Activated CD4-positive, alpha-beta T cell treated with anti-CD3 and anti-CD28 coated beads, Interleukin-2, Interleukin-4, amounts not matched to agents 100 ng/mL and 50 ng/mL, durations not matched to agents 16 hours and 8 hours (primary cell): ENCODE data around the gene CCDC13.

ENCODE experiments used
- DNase-seq: peaks from one replicate; pipeline ENCODE4 v3.0.0-alpha.2; 2020; ENCODE audit warnings: low spot score

Gene CCDC13

GRCh38 chr3:42796332-42796885 lies 23.4 kb upstream of the CCDC13 start:
- no peak for DNase-seq

DNA sequence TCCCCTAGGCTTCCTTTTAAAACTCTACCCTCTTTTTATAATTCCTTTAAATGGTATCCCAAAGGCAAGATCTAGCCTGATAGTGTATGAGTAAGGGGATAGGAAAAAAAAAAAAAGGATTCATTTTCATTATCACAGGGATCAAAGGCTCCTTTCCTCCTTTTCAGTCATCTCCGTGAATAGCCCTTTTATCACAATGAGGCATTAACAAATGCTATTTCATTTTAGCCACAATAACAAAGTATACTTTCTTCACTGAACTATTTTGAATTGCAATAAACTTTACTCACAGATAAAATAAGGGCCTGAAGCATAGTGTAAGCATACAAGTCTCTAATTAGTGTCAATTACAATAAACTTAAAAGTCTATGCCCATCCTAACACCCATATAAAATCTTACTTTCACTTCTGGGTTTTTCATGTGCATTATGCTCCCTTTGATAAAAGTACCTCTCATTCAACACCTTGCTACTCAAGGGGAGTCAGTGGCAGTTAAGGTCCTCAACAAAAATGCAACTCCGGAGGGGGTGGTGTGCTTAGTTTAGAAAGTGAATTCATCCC lies 22.6 kb upstream of the CCDC13 start:
- no peak for DNase-seq

DNA sequence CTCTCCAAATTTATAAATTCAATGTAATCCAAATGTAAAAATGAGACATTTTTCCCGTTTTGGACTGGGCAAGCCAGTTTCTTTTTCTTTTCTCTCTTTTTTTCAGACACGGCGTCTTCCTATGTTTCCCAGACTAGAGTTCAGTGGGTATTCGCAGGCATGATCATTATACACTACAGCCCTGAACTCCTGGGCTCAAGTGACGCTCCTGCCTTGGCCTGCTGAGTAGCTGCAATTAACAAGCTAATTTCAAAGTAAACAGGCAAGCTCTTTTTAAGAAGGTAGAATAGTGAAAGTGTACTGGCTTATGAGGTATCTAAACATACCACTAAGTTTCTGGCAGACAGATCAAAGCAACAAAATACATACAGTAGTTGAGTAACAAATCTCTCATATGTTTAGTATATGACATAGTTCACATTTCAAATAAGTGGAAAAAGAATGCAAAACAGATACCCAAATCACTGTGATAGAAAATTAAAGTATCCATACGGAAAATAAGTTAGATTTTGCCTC lies 17.7 kb upstream of the CCDC13 start:
- no peak for DNase-seq

GRCh38 chr3:42786631-42787030 lies 13.6 kb upstream of the CCDC13 start:
- DNase-seq: no peak

- DNase-seq: no peak
Measured at GRCh38 chr3:42786212-42786611, 13.2 kb upstream of the CCDC13 start.

GRCh38 chr3:42780892-42781700 lies 8.0 kb upstream of the CCDC13 start:
- peak; percentile 68 for DNase-seq

GRCh38 chr3:42780398-42780797 lies 7.3 kb upstream of the CCDC13 start:
- no peak for DNase-seq

GRCh38 chr3:42778644-42779043 lies 5.6 kb upstream of the CCDC13 start:
- DNase-seq: no peak

- DNase-seq: no peak
Measured at GRCh38 chr3:42773409-42773751, 327 bp upstream of the CCDC13 start.

DNA sequence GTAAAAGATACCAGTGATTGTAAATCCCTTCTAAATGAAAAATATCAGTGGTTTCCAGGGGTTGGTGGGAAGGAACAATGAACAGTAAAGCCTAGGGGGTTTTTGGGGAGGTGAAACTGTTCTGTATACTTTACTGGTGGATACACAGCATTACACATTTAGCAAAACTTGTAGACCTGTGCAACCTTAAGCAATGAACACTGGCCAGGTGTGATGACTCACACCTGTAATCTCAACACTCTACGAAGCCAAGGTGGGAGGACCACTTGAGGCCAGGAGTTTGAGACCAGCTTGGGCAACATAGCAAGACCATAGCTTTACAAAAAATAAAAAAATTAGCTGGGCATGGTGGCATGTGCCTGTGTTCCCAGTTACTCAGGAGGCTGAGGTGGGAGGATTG lies 1.8 kb downstream of the CCDC13 start:
- DNase-seq: no peak

DNA sequence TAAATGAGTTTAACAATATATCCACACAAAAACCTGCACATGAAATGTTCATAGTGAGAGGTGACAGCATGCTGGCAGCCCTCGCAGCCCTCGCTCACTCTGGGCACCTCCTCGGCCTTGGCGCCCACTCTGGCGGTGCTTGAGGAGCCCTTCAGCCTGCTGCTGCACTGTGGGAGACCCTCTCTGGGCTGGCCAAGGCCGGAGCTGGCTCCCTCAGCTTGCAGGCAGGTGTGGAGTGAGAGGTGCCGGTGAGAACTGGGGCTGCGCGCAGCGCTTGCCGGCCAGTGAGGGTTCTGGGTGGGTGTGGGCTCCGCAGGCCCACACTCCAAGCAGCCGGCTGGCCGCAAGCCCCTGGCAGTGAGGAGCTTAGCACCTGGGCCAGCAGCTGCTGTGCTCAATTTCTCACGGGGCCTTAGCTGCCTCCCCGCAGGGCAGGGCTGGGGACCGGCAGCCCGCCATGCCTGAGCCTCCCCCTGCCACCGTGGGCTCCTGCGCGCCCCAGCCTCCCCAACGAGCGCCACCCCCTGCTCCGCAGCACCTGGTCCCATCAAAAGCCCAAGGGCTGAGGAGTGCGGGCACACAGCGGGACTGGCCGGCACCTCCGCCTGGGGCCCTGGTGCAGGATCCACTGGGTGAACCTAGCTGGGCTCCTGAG lies 3.4 kb downstream of the CCDC13 start:
- no peak for DNase-seq

DNA sequence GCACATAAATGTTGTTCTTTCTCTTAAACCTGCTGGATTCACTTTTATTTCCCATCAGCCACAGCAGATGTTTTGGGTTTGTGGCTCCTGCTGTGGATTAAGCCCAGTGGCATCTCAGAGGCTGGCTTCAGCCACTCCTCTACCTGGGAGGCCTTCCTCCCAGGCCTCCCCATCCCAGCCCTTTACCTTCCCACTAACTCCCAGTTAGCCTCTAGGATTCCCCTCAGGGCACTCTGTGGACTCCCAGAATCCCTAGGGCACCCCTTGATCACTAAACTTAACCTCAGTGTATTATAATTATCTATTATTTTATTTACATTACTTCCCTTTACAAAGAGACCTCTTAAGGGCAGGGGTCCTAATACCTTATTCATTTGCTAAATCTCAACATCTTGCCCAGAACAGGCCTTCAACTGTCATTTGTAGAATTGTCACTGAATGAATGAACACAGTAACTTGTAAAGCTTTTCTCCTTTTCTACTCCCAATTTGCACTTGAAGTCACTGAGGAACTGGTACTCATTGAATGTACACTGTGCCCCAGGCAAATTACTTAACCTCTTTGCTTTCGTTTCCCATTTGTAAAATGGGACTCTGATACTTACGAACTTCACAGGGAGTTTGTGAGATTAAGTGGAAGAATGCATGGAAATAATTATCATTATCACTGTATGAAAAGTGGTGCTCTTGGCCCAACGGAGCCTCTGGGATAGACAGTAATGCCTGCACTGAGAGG lies 8.3 kb downstream of the CCDC13 start:
- DNase-seq: no peak

DNA sequence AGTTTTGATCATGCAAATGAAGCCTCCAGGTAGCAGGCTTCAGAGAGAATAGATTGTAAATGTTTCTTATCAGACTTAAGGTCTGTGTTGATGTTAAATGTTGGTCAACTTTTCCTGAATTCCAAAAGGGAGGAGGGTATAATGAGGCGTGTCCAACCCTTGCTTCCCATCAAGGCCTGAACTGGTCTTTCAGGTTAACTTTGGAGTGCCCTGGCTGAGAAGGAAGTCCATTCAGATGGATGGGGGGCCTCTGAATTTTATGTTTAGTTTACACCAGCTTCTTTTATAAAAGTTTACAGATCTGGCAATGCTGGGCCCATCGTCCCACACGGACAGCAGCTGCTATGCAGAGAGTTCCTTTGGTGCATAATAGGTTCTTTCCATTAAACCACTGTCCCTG lies 8.9 kb downstream of the CCDC13 start:
- no peak for DNase-seq

DNA sequence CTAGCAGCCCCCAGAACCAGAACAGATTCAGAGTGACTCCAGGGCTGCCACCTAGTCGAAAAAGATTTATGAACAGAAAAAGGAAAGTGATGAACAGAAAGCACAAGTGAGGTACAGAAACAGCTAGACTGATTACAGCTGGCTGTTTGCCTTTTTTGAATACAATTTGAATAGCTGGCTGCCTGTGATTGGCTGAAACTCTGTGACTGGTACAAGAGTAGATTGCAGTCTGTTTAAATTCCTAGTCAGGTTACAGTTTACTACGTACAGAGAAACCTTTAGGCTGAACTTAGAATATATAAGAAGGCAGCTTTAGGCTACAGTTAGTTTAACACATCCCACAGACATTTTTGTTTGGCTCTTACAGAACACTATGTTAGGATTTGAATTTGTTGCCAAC lies 10.0 kb downstream of the CCDC13 start:
- DNase-seq: no peak

DNA sequence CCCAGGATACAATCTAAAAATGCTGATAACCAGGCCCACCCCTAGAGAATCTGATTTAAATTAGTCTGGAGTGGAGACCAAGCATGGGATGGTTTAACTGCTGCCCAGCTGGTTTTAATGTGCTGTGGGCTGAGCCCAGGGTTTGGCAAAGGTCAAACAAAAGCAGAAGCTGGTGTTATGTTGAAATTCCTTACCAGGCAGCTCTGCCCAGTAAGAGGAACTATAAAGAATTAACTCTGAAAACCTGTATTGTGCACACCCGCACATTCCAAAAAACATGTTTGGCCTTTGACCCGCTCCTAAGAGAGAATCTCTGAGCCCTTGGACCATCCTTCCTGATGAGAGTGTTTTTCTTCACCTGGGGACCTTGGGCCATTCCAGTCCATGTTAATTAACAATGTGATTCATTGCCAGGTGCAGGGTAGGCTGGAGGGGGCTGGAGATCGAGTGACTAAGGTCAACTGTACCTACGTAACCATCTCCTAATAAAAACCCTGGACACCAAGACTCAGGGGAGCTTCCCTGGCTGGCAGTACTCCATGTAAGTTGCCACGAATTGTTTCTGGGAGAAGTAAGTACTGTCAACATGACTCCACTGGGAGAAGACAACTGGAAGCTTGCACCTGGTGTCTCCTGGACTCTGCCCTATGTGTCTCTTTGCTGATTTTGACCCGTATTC lies 10.9 kb downstream of the CCDC13 start:
- no peak for DNase-seq

DNA sequence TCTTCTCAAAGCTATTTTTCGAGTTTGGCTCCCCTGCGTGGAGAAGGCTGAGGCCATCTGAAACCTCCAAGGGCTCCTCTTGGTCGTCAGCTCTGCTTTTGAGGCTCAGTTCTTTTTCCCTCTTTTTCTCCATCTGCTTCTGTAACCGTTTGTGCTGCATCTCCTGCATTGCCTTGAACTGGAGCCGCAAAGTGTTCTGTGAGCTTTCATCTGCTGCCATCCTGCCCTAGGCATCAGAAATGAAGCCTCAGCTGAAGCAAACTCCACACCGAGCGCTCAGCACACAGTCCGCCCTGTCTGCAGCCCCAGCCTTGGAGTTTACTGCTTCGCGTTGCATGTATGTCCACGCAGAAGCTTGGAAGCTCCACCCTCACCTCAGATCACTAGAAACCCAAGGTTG lies 14.9 kb downstream of the CCDC13 start:
- no peak for DNase-seq

DNA sequence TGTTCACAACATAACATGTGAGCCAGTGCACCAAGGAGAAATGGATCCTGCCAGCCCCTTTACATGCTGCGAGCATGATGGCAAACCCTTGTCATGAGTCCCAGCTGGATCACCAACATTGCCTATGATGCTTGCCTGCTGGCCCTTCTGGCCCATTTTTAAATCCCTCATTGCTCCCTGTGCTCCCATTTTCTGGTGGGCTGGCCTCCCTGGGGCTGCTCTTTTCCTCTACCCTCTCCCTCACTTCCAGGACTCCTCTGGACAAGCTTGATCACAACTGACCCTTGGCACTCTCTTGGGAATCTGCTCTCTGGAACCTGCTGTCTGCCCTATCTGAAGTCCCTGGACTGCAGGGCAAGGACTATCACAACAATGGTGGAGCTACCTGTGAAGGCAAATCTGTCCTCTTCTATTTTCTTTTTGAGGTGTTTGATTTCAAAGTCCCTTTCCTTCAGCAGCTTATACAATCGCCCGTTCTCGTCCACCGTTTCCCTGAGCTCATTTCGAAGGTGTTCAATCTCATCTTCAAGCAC lies 16.3 kb downstream of the CCDC13 start:
- DNase-seq: no peak

DNA sequence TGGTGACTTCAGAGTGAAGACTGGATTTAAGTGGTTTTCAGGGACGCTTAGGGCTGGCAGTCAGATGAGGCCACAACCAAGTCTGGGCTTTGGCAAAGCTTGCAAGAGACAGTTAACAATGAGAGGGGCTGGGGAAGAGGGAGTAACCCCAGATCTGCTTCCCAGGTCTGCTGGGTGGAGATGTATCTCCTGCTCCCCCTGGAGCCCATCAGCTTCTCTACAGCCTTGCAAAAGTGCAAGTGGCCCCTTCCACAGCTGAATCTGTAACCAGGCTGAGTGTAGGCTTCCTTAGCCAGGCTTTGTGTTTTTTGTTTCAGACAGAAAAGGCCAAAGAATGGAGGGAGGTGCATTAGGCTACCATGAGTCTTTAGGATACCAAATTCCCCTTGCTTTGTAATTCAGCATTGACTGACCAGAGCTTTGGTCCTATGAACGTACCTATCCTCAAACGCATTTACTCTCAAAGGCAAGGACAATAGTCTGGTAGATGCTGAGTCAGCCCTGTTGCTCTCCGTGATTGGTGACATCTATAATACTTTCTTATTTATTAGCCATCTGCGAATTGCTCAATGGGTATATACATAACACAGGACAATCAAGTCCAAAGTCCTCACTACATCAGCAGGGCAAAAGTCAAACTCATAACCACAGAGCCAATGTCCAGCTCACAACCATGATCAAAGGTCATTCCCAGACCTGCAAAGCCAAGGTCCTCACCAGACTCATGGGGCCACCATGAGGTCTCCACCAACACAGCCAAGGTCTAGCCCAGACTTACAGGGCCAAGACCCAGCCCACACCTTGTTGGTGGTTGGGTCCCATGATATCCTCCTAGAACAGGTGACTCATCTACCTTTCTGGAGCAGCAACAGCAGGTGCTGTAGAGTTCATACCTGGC lies 17.1 kb downstream of the CCDC13 start:
- peak; percentile 10 for DNase-seq

GRCh38 chr3:42753757-42754156 lies 19.3 kb downstream of the CCDC13 start:
- no peak for DNase-seq

GRCh38 chr3:42752961-42753360 lies 20.1 kb downstream of the CCDC13 start:
- DNase-seq: no peak
